Lower leg skin (tissue), 4 donors: ENCODE measurements around the gene ZC3H18. TPM values are rescaled to one million over a fixed set of nuclear protein-coding genes. Genes with fewer than 3 reads are reported as not detected.

Experiments
- DNase-seq, 2 donors: peaks; one replicate each; pipeline ENCODE4 v3.0.0-alpha.2; 2019; ENCODE audit warnings: low spot score in 2 of 2
- H3K4me3 ChIP-seq: fragments of 200-600 bp; sonication (generic); 2 replicates; pipeline ENCODE4 v1.5.1; 2017; ENCODE audit warnings: mild to moderate bottlenecking, low read depth; ENCODE audit not compliant: poor library complexity, severe bottlenecking
- CTCF ChIP-seq, 3 donors: fragments of 450-650 bp; IDR thresholded peaks; one replicate each; pipeline ENCODE4 v1.5.1; 2016; ENCODE audit warnings: antibody characterized with exemption in 3 of 3, mild to moderate bottlenecking in 3 of 3, moderate library complexity in 2 of 3
- POLR2A ChIP-seq, 2 donors: fragments of 450-650 bp; IDR thresholded peaks; one replicate each; pipeline ENCODE4 v1.6.1; 2016 to 2017; ENCODE audit warnings: antibody characterized with exemption in 2 of 2, mild to moderate bottlenecking in 1 of 2, moderate library complexity in 1 of 2
- WGBS, 2 donors: methylation state at CpG; one replicate each; pipeline ENCODE4 v1.1.5; 2018; 5-methylcytosine and 5-hydroxymethylcytosine counted together
- intact Hi-C: fragments of 100-400 bp; cut with DNase I; formaldehyde crosslinking; loops from one replicate; pipeline ENCODE4 v1.15.0; 2023; ENCODE audit warnings: low total_unique reads
- total RNA-seq, 4 donors: library from RNA; depleted of rRNA; stranded (reverse); fragments of >200 nt; gene quantifications; one replicate each; pipeline ENCODE4 v1.1.0, GENCODE V29; 2016

Gene ZC3H18
- total RNA-seq, 4 donors from 2014 or later = 16.5 to 32.3 (median 18.5) TPM

- no peak overlapping the region for H3K4me3 ChIP-seq
- TF ChIP-seq POLR2A (IDR thresholded peaks at IDR 0.05) (no peak), CTCF (IDR thresholded peaks at IDR 0.05) (no peak)
- no peak for DNase-seq
- 88 to 90% methylated on average over 10 to 11 of the region's 17 CpGs for WGBS, 2 donors
- intact Hi-C loops = no loop called here
Measured at GRCh38 chr16:88624977-88625576, 54.9 kb downstream of the ZC3H18 start.

DNA sequence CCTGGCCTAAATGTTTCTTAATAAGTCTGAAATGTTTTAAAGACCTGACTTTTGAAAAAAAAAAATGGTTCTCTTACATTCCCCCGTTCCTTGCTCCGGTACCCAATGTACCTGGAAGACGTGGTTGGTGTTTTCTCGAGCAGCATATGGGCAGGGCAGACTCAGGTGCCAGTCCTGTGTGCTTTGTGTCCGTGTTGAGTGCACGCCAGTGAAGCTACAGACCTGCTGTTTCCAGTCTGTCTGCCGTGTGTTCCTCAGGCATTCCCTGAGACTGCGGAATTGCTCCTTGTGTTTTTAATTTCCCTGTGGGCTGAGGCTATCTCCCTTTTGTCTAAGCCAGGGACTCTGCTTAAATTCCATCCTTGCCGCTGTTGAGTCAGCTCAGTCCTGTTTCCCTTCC lies 56.4 kb downstream of the ZC3H18 start:
- 88 to 89% methylated on average over 9 of the region's 9 CpGs for WGBS, 2 donors
- intact Hi-C loops = no loop called here

DNA sequence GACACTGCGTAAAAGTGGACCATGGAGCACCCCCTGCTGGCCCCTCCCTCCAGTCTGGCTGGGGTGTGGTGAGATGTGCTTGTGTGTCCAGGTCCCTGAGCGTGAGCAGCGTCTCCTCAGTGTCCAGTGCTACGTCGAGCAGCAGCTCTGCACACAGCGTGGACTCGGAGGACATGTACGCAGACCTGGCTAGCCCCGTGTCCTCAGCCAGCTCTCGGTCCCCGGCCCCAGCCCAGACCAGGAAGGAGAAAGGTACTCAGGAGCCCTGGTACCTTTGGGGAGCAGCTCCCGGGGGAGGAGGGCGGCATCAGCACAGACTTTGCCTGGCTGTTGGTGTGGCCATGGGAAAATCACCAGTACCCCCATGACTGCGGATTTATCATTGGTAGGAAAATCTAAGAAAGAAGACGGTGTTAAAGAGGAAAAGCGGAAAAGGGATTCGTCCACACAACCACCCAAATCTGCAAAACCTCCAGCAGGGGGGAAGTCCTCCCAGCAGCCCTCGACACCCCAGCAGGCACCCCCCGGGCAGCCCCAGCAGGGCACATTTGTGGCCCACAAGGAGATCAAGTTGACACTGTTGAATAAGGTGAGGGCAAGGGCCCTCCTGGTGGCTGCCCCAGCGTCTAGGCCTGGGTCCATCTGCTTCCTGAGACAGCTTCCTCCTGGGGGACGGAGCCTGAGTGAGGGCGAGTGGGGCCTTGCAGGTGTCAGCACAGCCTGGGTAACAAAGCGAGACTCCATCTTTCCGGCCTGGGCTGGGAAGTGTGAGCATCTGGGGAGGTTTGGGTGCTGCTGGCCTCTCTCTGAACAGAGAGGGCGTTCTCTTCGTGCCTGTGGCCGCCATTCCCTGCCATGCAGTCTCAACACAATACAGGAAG lies 57.6 kb downstream of the ZC3H18 start:
- 95 to 98% methylated on average over 15 to 27 of the region's 27 CpGs for WGBS, 2 donors
- intact Hi-C loops = no loop called here
- TF ChIP-seq POLR2A (IDR thresholded peaks at IDR 0.05) = no peak
- TF ChIP-seq CTCF (IDR thresholded peaks at IDR 0.05) = no peak
- H3K4me3 ChIP-seq = no peak overlapping the region
- DNase-seq = no peak

More for the DNA sequence above, 56.4 kb downstream of the ZC3H18 start:
- TF ChIP-seq POLR2A (IDR thresholded peaks at IDR 0.05) (no peak), CTCF (IDR thresholded peaks at IDR 0.05) (no peak)
- no peak overlapping the region for H3K4me3 ChIP-seq
- DNase-seq = no peak

- intact Hi-C loops = no loop called here
- H3K4me3 ChIP-seq = no peak overlapping the region
- DNase-seq = no peak
- TF ChIP-seq CTCF (IDR thresholded peaks at IDR 0.05) = no peak
- no peak for TF ChIP-seq POLR2A (IDR thresholded peaks at IDR 0.05)
- WGBS, 2 donors = 61 to 69% methylated on average over 12 of the region's 12 CpGs
Measured at GRCh38 chr16:88628512-88628974, 58.3 kb downstream of the ZC3H18 start.

- intact Hi-C loops = no loop called here
- no peak overlapping the region for H3K4me3 ChIP-seq
- TF ChIP-seq CTCF (IDR thresholded peaks at IDR 0.05) = no peak
- no peak for TF ChIP-seq POLR2A (IDR thresholded peaks at IDR 0.05)
- 84 to 86% methylated on average over 9 of the region's 9 CpGs for WGBS, 2 donors
- DNase-seq = no peak
Measured at GRCh38 chr16:88629835-88630234, 59.6 kb downstream of the ZC3H18 start.
